Right atrium auricular region (tissue), 2 donors: ENCODE measurements around the gene TFAP2C. TPM values are rescaled to one million over a fixed set of nuclear protein-coding genes. Genes with fewer than 3 reads are reported as not detected.

Source experiments
- DNase-seq: peaks from one replicate; pipeline ENCODE4 v3.0.0-alpha.2; 2019; ENCODE audit warnings: low spot score
- H3K27ac ChIP-seq, 2 donors: fragments of 200-600 bp; sonication (generic); 1 replicate in 1 of 2; 2 replicates in 1 of 2; pipeline ENCODE4 v1.5.1; 2016 to 2019
- H3K27me3 ChIP-seq, 2 donors: fragments of 200-600 bp; sonication (generic); one replicate each; pipeline versions ENCODE4 v1.5.1 to v1.6.0; 2017 to 2019
- H3K36me3 ChIP-seq: fragments of 200-600 bp; sonication (generic); one replicate; pipeline ENCODE4 v1.5.1; 2016
- H3K4me1 ChIP-seq, 2 donors: fragments of 200-600 bp; sonication (generic); one replicate each; pipeline versions ENCODE4 v1.5.1 to v1.6.0; 2017 to 2019
- H3K4me3 ChIP-seq, 2 donors: fragments of 200-600 bp; sonication (generic); 1 replicate in 1 of 2; 2 replicates in 1 of 2; pipeline ENCODE4 v1.5.1; 2017 to 2019; ENCODE audit warnings: mild to moderate bottlenecking in 1 of 2, moderate library complexity in 1 of 2
- H3K9me3 ChIP-seq, 2 donors: fragments of 200-600 bp; sonication (generic); one replicate each; pipeline ENCODE4 v1.5.1; 2019
- total RNA-seq, 2 donors: library from RNA; depleted of rRNA; stranded (reverse); fragments of >200 nt; gene quantifications; one replicate each; pipeline ENCODE4 v1.1.0, GENCODE V29; 2016
- TF ChIP-seq, protein P1 (sequence below), 2 donors: fragments of 200-600 bp; sonication (generic); IDR thresholded peaks; one replicate each; pipeline ENCODE4 v1.5.1; 2019; ENCODE audit warnings: antibody characterized with exemption in 2 of 2

TFAP2C gene
- total RNA-seq, 2 donors from 2014 or later, result 0.37 to 0.39 TPM

DNA sequence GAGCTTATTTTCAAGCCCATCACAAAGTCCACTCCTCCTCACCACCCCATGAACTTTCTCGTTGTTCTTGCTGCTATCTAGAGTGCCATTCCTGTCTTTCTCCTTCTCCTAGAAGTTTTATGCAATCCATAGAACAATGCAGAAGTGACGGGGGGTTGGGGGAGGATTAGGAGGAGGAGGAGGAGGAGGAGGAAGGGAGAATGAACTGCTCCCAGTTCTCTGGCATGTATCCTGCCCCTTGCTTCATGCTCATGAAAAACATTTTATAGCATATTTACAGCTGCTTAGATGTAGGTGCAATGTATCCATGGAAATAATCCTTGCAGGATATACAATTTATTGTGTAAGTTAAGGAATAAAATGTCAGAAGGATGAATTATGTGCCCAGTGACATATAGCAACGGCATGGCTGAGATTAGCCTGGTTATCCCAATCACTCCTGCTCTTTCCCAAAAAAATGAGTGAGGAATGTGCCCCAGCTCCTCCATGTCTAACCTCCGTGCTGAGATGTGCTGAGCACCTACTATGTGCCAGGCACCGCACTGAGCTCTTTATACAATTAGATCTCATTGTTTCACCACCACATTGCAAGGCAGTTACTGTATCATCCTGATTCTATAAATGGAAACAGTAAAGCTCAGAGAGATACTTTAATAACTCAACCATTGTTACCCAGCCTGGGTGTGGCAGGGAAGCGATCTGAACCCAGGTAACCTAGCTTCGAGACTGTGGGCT, 41.6 kb upstream of the TFAP2C start:
- H3K27me3 ChIP-seq, result no peaks in the 10 kb centered on the region
- H3K9me3 ChIP-seq, result no peaks in the 10 kb centered on the region
- TF ChIP-seq, protein P1, sequence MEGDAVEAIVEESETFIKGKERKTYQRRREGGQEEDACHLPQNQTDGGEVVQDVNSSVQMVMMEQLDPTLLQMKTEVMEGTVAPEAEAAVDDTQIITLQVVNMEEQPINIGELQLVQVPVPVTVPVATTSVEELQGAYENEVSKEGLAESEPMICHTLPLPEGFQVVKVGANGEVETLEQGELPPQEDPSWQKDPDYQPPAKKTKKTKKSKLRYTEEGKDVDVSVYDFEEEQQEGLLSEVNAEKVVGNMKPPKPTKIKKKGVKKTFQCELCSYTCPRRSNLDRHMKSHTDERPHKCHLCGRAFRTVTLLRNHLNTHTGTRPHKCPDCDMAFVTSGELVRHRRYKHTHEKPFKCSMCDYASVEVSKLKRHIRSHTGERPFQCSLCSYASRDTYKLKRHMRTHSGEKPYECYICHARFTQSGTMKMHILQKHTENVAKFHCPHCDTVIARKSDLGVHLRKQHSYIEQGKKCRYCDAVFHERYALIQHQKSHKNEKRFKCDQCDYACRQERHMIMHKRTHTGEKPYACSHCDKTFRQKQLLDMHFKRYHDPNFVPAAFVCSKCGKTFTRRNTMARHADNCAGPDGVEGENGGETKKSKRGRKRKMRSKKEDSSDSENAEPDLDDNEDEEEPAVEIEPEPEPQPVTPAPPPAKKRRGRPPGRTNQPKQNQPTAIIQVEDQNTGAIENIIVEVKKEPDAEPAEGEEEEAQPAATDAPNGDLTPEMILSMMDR (IDR thresholded peaks at IDR 0.05), result no peak
- H3K4me1 ChIP-seq, result no peaks in the 10 kb centered on the region
- no peak for DNase-seq
- H3K27ac ChIP-seq, result no peak overlapping the region
- no peaks in the 10 kb centered on the region for H3K36me3 ChIP-seq
- H3K4me3 ChIP-seq, result no peak overlapping the region

DNA sequence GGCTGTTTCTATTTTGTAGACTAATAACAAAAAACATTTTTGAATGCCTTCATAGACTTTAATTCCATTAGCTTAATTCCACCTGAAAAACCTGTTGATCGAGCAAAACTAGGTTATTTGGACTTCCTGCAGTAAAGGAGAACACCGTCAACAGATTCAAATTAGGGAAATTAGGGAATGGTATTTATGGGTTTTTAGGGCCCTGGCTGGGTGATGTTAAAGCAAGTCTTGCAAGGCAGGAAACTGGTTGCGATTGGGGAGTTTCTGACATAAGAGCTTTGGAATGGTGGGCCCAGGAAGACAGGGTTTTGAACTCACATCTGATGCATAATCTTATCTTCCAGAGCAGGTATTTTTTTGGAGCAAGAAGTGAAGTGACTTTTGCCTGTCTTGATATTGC, 40.1 kb upstream of the TFAP2C start:
- Histone ChIP-seq H3K4me1 (no peaks in the 10 kb centered on the region), H3K9me3 (no peaks in the 10 kb centered on the region), H3K4me3 (no peak overlapping the region), H3K27ac (no peak overlapping the region), H3K27me3 (no peaks in the 10 kb centered on the region), H3K36me3 (no peaks in the 10 kb centered on the region)
- TF ChIP-seq, protein P1 (IDR thresholded peaks at IDR 0.05), result no peak
- DNase-seq, result no peak

DNA sequence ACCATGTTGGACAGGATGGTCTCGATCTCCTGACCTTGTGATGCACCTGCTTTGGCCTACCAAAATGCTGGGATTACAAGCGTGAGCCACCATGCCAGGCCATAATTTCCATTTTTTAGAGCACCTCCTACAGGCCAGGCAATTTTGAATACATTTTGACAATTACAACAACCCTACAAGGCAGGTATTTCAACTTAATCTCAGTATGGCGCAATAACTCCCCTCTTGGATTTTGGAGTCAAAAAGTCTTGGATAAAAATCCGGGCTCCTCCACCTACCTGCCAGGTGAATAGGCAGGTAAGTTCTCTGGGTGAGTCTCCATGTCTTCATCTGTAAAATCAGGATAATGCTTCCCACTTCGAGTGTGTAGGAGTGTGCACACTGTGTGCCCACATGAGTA, 39.5 kb upstream of the TFAP2C start:
- Histone ChIP-seq H3K4me3 (no peak overlapping the region), H3K36me3 (no peaks in the 10 kb centered on the region)
- TF ChIP-seq, protein P1 (IDR thresholded peaks at IDR 0.05), result no peak

DNA sequence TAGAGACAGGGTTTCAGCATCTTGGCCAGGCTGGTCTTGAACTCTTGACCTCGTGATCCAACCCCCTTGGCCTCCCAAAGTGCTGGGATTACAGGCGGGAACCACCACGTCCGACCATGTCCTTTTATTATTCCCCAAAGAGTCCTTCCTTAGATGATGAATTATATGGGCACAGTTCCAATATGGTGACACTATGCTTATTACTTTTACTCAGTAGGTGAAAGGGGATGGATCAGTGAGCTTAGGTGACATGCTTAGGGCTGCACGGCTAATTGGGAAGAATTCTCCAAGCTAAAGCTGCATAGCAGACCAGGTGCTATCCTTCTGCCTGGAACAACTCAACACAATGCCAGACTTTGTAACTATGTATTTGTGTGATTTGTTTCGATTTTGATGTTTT, 38.2 kb upstream of the TFAP2C start:
- H3K36me3 ChIP-seq, result no peaks in the 10 kb centered on the region
- TF ChIP-seq, protein P1 (IDR thresholded peaks at IDR 0.05), result no peak
- H3K4me1 ChIP-seq, result no peaks in the 10 kb centered on the region
- DNase-seq, result no peak
- no peaks in the 10 kb centered on the region for H3K27me3 ChIP-seq
- no peak overlapping the region for H3K27ac ChIP-seq
- H3K4me3 ChIP-seq, result no peak overlapping the region
- no peaks in the 10 kb centered on the region for H3K9me3 ChIP-seq

More for the DNA sequence above, 39.5 kb upstream of the TFAP2C start:
- no peak for DNase-seq
- H3K27ac ChIP-seq, result no peak overlapping the region
- no peaks in the 10 kb centered on the region for H3K9me3 ChIP-seq
- no peaks in the 10 kb centered on the region for H3K27me3 ChIP-seq
- no peaks in the 10 kb centered on the region for H3K4me1 ChIP-seq

DNA sequence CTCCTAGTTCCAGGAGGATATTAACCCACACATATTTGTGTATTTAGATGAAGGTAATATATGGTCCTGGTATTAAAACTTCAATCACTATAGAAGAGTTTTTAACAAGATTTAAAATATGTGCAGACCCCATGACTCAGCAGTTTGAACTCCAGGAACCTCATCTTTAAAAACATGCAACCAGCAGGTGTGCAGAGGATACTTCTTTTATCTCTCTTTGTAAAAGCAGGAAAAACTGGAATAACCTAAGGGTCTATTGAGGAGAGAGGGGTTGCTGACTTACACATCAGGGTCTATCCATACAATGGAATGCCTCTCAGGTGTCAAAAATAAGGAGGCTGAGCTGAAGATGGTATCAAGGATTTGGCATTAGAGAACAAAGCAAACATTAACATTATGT, 36.9 kb upstream of the TFAP2C start:
- TF ChIP-seq, protein P1 (IDR thresholded peaks at IDR 0.05), result no peak
- Histone ChIP-seq H3K27ac (no peak overlapping the region), H3K4me1 (no peaks in the 10 kb centered on the region), H3K27me3 (no peaks in the 10 kb centered on the region), H3K36me3 (no peaks in the 10 kb centered on the region), H3K9me3 (no peaks in the 10 kb centered on the region), H3K4me3 (no peak overlapping the region)
- no peak for DNase-seq

DNA sequence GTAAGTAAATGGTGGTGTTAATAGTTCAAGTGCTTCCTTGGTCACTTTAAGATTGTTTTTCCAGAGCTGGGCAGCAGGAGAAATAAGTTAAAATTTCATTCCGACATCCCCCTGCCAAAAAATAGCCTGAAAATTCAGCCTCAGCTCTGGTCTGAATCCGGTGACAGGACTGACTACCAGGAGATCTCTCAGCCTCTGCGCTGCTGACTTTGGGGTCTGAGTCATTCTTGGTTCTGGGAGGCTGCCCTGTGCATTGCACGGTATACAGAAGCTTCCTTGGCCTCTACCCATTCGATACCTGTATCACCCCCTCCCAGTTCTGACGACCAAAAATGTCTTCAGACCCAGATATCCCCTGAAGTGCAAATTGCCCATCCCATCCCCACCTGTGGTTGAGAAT, 36.3 kb upstream of the TFAP2C start:
- Histone ChIP-seq H3K4me3 (no peak overlapping the region), H3K4me1 (no peaks in the 10 kb centered on the region), H3K27me3 (no peaks in the 10 kb centered on the region), H3K36me3 (no peaks in the 10 kb centered on the region), H3K27ac (no peak overlapping the region), H3K9me3 (no peaks in the 10 kb centered on the region)
- DNase-seq, result no peak
- TF ChIP-seq, protein P1 (IDR thresholded peaks at IDR 0.05), result no peak
